ENCODE data around the gene EFHC1. TPM values are rescaled to one million over a fixed set of nuclear protein-coding genes. Genes with fewer than 3 reads are reported as not detected.

Gene EFHC1
- total and polyA plus RNA-seq, 2 experiments from 2014 or later: 17.4 to 18.3 TPM

- Histone ChIP-seq H3K9me3 (ENCODE audit: low read depth) (no peaks in the 10 kb centered on the region), H3K4me1 (ENCODE audit: insufficient read depth) (peaks cover 12% of the 10 kb centered on the region), H3K4me2 (no peak overlapping the region), H3K27me3 (no peaks in the 10 kb centered on the region), H3K36me3 (replicated peaks; ENCODE audit: insufficient read depth, low read depth) (no peaks in the 10 kb centered on the region), H2AFZ (no peak overlapping the region), H4K20me1 (ENCODE audit: insufficient read depth, poor library complexity, severe bottlenecking) (no peaks in the 10 kb centered on the region), H3K79me2 (peaks cover 4% of the 10 kb centered on the region), H3K9me2 (replicated peaks; ENCODE audit: insufficient read depth) (no peaks in the 10 kb centered on the region), H3K27ac (no peak overlapping the region), H3K4me3 (no peak overlapping the region)
- no peak for DNase-seq (ENCODE audit: low spot score)
- no peak for TF ChIP-seq CTCF (IDR thresholded peaks at IDR 0.05; ENCODE audit: poor library complexity)
- no peak for TF ChIP-seq EZH2phosphoT487 (IDR thresholded peaks at IDR 0.05; ENCODE audit: low read depth, severe bottlenecking, unreplicated experiment)
- TF ChIP-seq EZH2 (IDR thresholded peaks at IDR 0.05; ENCODE audit: borderline replicate concordance): no peak
Measured at GRCh38 chr6:52410979-52411378, 9.2 kb upstream of the EFHC1 start.

- no peaks in the 10 kb centered on the region for H3K9me2 ChIP-seq (replicated peaks; ENCODE audit: insufficient read depth)
- peaks cover 14% of the 10 kb centered on the region for H3K4me1 ChIP-seq (ENCODE audit: insufficient read depth)
- no peaks in the 10 kb centered on the region for H3K79me2 ChIP-seq
- no peak overlapping the region for H3K4me3 ChIP-seq
- no peak overlapping the region for H2AFZ ChIP-seq
- H3K9me3 ChIP-seq (ENCODE audit: low read depth): no peaks in the 10 kb centered on the region
- no peak overlapping the region for H3K4me2 ChIP-seq
- DNase-seq (ENCODE audit: low spot score): no peak
- TF ChIP-seq EZH2phosphoT487 (IDR thresholded peaks at IDR 0.05; ENCODE audit: low read depth, severe bottlenecking, unreplicated experiment) (no peak), EZH2 (IDR thresholded peaks at IDR 0.05; ENCODE audit: borderline replicate concordance) (no peak), CTCF (IDR thresholded peaks at IDR 0.05; ENCODE audit: poor library complexity) (no peak)
- no peaks in the 10 kb centered on the region for H3K36me3 ChIP-seq (replicated peaks; ENCODE audit: insufficient read depth, low read depth)
- H4K20me1 ChIP-seq (ENCODE audit: insufficient read depth, poor library complexity, severe bottlenecking): no peaks in the 10 kb centered on the region
- WGBS (ENCODE audit: low lambda C conversion rate, missing lambda C conversion rate): 81% methylated on average over 4 of the region's 4 CpGs
- H3K27ac ChIP-seq: no peak overlapping the region
- H3K27me3 ChIP-seq: no peaks in the 10 kb centered on the region
Measured at GRCh38 chr6:52411911-52412310, 8.2 kb upstream of the EFHC1 start.

GRCh38 chr6:52415333-52415732 lies 4.8 kb upstream of the EFHC1 start:
- no peak for DNase-seq (ENCODE audit: low spot score)
- Histone ChIP-seq H3K79me2 (no peaks in the 10 kb centered on the region), H2AFZ (no peak overlapping the region), H4K20me1 (ENCODE audit: insufficient read depth, poor library complexity, severe bottlenecking) (no peaks in the 10 kb centered on the region), H3K27ac (no peak overlapping the region), H3K36me3 (replicated peaks; ENCODE audit: insufficient read depth, low read depth) (no peaks in the 10 kb centered on the region), H3K27me3 (no peaks in the 10 kb centered on the region), H3K9me3 (ENCODE audit: low read depth) (no peaks in the 10 kb centered on the region), H3K4me3 (no peak overlapping the region), H3K9me2 (replicated peaks; ENCODE audit: insufficient read depth) (no peaks in the 10 kb centered on the region), H3K4me2 (no peak overlapping the region), H3K4me1 (ENCODE audit: insufficient read depth) (peaks cover 27% of the 10 kb centered on the region)
- 83% methylated on average over 1 of the region's 1 CpG for WGBS (ENCODE audit: low lambda C conversion rate, missing lambda C conversion rate)
- TF ChIP-seq CTCF (IDR thresholded peaks at IDR 0.05; ENCODE audit: poor library complexity): no peak
